ENCODE data around the gene ADARB2.

The ADARB2 gene

DNA sequence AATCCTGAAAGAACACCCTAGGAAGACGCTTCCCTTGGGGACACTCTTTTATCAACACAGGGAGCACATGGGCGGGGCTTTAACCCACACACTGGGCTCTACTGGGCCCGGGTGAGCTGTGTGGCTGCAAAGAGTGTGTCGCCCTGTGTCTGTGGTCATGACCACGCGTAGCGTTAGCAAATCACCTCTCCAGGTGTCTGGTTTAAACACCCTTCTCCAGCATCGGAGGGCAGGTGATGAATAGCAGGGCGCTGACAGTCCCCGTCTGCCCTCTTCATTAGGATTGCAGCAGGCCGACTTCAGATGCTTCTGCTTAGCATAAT, 127.7 kb downstream of the ADARB2 start:
- no peak for DNase-seq

DNA sequence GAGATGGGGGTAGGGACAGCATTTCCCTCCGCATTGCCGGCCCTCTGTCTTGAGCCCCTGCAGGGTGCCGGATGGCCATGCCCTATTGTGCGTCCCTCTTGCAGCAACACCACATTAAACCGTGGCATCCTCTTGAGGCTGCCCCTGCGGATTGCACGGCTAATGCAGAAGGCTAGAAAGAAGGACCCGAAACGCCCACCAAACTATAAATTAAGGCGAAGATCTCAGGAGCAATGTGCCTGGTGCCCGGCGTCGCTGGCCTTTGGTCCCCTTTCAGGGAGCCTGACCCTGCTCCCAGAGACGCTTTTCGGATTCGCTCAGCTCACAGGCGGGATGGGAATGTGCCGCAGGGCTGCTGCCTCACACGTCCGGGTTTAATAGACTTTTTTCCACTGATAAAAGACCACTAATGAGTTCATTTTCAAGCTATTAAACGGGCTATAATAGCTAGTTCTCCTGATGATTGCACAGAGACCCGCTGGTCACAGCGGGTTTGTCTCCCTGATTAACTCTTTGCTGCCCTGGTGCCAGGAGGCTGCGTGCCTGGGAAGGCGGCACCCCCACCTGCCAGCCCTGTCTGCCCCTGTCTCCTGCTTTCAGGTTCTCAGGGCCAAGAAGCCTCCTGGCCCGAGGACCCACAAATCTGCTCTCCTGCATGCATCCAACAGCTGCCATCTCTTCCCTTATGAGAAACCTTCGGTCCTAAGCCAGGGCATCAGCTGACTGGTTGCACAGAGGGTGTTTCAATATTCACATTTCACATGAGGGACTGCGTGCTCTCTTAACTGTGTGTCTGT, 128.3 kb downstream of the ADARB2 start:
- no peak for DNase-seq

DNA sequence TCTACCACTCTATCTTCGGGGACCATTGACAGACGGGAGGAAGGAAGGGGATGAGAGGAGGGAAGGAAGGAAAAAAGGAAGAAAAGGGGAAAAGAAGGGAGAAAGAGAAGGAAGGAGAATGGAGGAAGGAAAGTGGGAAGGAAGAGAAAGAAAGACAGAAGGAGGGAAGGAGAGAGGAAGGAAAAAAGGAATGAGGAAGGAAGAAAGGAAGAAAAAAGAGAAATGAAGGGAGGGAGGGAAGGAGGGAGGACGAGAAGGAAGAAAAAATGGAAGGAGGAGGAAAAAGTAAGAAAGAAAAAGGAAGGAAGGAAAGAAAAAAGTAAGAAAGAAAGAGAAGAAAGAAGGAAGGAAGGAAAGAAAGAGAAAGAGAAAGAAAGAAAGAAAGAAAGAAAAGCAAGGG, 128.9 kb downstream of the ADARB2 start:
- DNase-seq = no peak

DNA sequence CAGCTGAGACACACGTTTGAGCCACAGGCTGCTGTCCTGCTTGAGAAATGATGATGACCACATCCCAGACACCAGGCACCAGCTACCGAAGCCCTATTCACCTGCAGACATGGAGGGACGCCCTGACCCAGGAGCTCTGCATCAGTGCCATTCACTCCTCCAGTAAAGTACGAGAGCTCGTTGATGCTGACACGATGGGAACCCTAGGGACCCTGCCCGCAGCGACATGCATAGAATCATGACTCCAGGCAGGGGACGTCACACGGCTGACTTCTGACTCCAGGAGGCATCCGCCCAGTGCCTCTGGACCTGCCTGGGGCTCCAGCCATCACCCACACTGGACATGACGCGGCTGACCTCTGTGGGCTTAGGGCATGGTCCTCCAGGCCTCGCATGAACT, 129.9 kb downstream of the ADARB2 start:
- DNase-seq = no peak

DNA sequence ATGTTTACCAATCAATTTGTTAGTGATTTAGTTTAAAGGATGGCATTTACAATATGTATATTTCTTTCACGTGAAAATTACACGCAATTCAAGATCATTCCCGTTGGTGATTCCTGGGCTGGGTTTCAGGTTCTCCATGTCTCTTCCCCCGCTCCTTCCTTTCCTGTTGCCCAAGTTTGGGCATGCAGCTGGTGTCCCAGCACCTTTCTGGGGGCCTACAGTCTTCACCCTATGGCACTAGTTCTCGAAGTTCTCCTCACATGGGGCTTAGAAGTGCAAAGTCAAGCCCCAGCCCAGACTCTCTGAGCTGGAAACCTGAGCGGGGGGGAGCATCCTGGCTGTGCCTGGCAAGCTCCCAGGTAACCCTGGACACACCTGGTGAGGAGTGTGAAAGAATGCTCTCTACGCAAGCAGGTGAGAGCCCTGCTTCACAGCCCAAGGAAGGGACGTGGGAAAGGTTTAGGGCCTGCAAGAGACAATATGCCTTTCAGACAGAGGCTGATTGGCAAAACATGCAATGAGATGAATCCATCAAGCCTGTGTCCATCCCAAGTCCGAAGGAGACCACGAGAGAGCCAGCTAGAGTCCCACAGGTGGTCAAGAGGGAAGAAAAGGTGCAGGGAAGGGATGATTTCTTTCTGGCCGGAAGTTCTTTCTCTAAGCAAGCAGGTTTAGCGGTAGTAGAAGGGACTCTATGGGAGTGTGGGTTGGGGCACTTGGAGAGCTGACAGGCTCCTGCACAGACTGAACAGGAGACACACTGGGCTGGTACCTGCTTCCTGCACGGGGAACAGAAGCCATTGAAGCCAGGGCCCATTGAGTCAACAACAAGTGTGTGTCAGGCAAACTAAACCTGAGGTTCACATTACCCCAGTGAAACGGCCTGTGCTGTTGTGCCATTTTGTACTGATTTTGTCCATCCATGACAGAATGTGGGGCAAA, 131.1 kb downstream of the ADARB2 start:
- DNase-seq = no peak

DNA sequence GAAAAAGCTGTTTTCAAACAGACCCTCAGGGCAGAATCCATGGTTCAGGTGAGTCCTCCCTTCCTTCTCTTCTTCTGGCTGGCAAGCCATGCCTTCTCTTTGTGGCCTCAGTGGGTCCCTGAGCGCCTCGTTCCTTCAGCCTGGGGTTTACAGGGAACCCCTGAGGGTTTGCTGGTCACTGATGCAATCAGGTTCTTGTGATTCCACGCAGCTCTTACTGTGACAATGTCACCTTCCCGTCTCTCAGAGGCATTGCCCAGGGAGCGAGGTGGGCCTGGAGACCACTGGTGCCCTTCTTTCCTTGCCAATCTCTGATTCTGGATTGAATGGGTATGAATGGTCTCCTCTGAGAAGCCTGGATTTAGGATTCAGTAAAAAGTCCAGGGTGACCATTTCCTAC, 132.2 kb downstream of the ADARB2 start:
- DNase-seq = no peak

DNA sequence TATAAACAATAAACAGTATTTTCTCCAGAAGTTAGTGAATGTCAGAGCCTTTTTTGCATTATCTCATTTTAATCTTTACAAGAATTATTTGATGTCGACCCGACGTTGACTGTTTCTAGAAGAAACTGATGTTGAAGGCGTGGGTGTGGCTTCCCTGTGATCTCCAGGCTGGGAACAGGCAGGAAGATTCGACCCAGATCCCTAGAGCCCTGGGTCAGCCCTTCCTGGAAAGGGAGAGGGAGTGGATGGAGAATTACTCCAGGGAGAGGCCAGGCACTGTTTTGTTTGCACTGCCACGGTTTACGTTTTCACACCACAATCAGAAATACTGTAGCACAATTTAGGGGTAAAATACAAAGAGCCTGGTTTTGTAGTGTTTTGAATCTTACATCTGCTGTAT, 133.1 kb downstream of the ADARB2 start:
- no peak for DNase-seq

DNA sequence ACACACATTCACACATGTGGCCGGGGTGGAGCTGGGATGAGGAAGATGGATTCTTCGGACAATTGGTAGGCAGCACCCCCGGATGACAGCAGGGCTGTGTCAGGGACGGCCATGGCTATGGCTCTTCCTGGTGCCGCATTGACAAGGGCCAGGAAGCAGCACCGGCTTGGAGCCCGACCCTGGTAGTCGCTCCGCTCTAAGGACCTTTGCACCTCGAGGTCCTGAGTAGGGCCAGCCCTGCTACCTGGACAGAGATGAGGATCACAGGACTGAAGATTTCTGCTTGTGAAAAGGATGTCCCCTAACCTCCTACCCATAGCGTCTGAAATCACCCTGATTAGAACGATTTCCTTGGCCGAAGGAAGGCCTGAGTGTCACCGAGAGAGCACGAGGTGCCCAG, 134.1 kb downstream of the ADARB2 start:
- DNase-seq = no peak

DNA sequence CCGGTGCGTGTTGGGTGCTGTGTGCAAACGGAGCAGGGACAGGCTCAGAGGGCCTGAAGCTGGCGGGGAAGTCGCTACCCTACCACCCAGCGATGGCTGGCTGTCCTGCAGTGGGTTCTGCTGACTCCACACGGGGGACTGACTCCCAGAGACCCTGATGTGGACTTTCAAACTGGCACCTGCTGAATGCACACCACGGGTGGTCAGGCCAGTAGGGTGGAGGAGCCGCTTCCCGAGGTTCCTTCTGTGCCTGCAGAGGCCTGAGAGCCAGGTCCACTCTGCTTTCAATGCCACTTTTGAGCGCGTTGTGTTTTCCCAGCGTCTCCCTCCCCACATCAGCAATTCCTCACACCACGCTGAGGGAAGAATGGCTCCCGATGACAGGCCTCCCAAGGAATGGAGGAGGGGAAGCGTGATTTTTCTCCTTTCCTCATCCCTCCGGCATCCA, 135.3 kb downstream of the ADARB2 start:
- no peak for DNase-seq

DNA sequence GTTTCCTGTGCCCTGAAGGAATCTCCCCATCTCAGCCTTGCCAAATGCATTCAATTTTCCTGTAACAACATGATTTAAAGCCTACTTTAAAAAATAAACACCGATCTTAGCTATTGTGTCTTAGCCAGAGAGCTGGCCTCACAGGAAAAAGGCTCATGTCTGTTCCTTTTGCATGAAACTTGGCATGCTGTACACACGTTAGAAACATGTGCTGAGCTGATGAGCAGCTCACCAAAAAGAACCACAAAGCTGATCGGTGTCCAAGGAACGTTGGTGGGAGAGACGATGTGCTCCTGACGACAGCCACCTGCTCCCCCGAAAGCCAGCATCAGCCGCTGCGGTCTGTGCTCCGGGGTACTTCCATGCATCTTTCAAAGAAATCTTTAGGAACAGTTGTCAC, 135.9 kb downstream of the ADARB2 start:
- no peak for DNase-seq

DNA sequence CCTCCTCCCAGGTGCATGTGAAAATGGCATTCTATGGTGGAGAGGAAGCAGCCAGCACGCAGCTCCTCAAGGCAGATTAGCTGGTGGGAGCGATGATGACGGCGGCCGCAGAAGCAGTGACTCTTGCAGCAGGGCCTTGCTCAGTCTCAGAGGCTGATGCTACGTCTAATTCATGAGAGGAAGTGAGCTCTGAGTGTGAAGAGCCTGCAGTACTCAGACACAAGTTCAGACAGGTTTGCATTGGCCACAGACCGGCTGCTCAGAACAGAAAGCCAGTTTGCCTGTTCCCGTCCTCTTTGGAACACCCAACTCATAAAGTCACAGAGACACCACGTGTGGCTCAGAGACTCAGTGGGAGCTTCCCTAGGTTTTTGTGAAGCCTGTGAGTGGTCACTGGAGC, 136.5 kb downstream of the ADARB2 start:
- DNase-seq = no peak

DNA sequence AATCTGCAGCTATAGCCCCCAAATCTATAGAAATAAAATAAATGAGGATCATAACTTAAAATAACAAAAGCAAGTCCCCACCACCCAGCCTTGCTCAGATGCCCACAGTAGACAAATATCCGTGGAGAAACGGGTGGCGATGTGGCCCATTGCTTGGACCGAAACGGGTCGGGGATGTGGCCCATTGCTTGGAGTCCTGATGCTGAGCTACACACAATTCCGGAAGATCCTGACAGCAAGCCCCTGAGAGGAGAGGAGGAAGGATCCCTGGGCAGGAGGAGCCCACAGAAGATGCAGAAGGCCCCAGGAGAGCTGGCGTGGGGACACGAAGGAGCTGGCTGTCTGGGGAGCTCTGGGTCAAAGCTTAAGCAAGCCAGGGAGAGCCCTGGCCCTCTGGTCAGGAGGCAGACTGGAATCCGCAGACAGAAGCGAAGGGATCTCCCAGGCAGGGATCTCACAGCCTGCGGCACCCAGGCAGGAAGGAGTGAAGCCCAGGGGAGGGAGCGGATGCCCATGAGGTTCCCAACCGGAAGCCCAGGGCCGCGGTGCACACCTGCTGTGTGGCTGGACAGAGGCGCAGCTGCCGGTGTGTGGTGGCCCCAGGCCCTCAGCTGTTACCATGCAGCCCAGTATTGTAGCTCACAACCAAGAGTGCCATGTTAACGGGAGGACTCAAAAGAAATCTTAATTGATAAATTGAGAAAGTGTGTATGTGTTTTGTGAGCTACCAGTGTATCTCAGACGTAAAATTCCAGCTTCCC, 138.8 kb downstream of the ADARB2 start:
- no peak for DNase-seq

DNA sequence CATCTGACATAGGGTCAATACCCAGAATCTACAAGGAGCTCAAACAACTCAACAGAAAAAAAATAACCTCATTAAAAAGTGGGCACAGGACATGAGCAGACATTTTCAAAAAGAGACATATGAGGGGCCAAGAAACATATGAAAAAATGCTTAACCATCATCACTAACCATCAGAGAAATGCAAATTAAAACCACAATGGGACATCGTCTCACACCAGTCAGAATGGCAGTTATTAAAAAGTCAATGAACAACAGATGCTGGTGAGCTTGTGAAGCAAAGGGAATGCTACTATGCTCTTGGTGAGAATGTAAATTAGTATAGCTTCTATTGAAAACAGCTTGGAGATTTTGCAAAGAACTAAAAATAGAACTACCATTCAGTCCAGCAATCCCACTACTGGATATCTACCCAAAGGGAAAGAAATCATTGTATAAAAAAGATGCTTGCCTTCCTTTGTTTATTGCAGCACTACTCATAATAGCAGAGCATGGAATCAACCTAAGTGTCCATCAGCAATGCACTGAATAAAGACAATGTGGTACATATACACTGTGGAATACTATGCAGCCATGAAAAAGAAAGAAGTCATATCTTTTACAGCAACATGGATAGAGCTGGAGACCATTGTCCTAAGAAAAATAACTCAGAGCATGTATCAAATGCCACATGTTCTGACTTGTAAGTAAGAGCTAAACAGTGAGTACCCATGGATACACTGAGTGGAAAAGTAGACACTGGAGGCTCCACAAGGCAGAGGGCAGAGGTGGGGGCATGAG, 139.8 kb downstream of the ADARB2 start:
- DNase-seq = no peak

DNA sequence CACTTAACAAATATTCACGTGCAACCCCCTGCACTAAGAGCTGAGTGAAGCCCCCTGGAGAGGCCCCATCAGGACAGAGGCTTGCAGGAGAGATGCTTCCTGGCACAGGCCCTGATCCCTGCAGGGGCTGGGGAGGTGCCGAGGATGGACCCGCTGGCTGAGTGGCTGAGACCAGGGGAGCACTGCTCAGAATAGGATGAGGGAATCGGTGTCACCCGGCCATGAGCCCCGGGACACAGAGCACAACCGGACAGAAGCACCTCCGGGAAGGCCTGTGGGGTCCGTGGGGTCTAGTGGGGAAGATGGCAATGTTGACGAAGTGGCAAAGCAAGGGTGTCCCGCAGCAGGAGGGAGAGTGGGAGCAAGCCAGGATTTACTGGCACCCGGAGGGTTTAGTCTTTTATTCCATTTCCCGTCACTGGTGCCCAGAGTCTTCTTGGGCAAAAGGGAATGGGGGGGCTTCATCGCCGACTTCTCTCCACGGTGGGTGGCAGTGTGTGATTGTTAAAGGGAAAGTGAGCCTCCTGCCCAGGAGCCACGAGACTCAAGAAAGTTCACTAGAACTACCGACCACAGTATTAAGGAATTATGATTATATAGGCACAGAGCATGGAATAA, 140.7 kb downstream of the ADARB2 start:
- no peak for DNase-seq

DNA sequence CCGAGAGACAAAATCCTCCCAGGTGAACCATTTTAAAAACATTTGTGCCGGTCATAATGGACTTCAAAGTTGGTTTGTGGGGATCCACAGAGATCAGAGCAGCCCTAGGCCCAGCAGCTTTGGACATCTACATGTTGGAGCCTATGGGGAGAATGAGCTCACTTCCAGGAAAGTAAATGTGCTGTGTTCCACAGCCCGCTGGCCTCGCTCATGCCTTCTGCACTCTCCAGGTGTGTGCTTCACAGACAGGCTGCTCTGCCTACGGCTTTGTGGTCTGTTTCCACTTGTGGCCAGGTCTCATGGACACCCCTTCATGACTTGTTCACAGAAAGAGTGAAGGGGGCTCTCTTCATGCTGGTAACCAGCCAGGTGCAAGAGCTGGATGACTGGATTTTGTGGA, 141.6 kb downstream of the ADARB2 start:
- DNase-seq = no peak

DNA sequence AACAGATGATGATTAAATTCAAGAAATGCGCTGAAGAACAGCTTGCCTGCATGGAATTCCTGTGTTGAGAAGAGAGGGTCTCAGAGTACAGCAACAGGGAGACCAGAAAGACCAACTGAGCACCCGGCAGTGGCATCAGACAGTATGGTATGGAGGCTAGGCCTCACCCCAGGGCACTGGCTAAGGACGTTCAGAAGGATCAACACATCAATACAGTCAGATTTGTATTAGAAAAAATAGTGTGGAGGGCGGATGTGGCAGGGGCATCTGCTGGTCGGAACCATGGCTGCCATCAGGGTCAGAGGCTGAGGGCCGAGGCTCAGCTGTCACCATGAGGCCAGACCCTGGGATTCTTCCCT, 142.1 kb downstream of the ADARB2 start:
- DNase-seq = no peak

DNA sequence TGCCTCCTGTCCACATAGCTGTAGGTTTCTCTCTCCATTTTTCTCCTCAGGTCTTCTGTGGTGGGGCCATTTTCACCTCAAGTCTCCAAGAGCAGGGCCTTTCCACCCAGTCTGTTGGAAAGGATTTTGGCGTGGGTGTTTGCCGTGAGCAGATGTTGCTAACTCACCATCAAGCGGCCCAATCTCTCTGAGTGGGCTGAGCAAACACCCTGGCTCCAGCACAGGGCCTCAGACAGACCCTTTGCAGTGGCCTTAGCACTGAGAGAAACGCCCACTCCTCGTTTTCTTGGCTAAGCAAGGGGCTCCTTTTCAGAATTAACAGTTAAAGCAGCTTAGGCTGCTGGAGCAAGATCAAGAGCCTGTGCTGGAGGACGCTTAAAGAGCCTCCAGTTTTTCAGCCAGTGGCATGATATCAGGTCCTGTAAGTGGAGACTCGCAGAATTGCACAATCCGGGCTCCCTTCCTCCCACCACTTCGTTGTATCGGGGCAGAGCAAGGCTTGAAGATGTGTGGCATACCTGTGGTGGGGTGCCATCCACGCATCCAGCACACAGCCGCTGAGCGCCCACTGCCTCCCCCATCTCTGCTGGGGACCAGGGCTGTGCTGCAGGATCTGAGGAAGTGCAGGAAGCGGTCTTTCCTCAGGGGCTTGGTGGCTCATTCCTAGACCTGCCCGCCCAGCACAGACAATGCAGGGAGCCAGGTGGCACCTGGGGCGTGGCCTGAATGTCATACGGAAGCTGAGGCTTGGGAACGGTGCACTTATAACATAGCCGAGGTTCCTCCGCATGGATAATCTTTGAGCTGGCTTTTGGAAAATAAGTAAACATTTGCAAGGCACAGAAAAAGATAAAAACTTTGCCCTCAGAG, 142.7 kb downstream of the ADARB2 start:
- DNase-seq = no peak

DNA sequence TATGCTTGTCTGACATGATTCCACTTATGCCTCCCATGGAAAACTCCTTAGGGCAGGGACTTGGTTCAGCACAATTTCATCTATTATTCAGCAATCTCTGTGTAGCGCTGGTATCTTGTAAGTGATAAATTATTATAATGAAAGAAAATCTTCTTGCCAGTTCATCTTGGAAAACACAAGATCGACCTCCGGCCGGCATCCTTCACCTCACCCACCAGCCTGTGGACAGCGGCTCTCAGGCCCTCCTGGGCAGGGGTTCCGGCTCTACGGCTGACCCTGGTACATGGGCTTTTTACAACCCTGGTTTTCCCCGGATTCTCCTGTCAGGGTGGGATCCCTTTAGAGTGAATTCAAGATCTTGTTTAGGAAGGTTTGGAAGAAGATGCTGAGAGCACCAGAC, 145.6 kb downstream of the ADARB2 start:
- no peak for DNase-seq

DNA sequence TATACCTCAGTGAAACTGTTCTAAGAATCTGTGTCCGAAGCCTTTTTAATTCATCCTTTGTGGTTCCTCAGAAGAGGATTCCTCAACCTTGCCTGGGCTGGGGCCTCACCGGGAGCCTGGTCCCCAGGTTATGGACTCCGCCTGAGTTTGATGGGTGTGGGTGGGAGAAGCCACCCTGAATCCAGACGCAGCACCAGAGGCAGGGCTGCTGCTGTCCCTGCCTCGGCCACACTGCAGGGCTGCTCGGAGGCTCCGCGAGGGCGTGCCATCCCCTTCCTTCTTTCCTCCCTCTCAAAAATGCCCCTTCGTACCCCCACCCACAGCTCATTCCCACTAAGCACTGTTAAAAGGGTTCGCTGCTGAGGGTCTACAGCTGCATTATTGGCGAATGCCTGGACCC, 146.3 kb downstream of the ADARB2 start:
- no peak for DNase-seq

DNA sequence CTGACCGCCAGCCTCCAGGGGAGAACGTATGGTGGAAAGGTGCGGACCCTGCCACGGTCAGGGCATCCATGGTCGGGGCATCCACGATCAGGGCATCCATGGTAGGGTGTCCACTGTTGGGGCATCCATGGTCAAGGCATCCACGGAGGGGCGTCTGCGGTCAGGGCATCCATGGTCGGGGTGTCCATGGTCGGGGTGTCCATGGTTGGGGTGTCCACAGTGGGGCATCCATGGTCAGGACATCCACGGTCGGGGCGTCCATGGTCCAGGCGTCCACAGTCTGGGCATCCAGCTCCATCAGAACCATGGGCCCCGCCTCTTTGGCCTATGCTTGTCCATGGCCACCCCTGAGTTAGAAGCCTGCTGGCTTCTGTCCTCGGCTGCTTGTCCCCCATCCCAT, 148.1 kb downstream of the ADARB2 start:
- DNase-seq = no peak

DNA sequence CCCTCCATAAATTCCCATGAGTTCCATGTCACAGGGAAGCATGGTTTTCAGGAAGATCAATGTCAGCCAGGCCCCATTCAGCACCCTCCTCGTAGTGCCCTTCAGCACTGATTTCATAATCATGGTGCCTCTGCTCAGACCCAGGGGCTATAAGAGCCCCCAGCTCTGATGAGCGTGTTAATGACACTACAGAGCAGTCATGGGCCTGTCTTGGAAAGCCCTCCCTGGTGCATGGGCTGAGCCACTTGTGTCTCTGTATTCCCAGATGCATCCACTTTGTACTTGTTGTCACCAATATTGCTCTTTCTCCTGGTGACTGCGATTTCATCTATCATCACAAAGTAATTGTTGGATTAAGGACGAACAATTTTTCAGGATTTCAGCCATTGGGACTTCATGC, 154.6 kb downstream of the ADARB2 start:
- DNase-seq = no peak

Measured in right hindlimb (tissue), 1 donor.